HEK293T (cell line): Measurements from ENCODE around the gene TM4SF18.

Experiments
- CTCF ChIA-PET: fragments of 350-600 bp; formaldehyde crosslinking; extraction: SDS; loops from one replicate; lab custom pipeline; 2021; ENCODE audit warnings: antibody characterized with exemption, inconsistent platforms; lab: Yijun Ruan, JAX
- POLR2A ChIA-PET: fragments of 350-600 bp; formaldehyde crosslinking; extraction: SDS; loops from one replicate; lab custom pipeline; 2020; ENCODE audit warnings: antibody characterized with exemption, inconsistent platforms; lab: Yijun Ruan, JAX
- DNase-seq: peaks from one replicate; pipeline ENCODE4 v3.0.0; 2012; ENCODE audit warnings: mixed read lengths; ENCODE audit errors: extremely low spot score
- ARNT ChIP-seq: fragments of 450-650 bp; IDR thresholded peaks from 2 replicates; pipeline ENCODE4 v1.6.1; 2017; ENCODE audit warnings: mild to moderate bottlenecking
- BHLHE40 ChIP-seq: fragments of 450-650 bp; IDR thresholded peaks from 2 replicates; pipeline ENCODE4 v1.6.1; 2016; ENCODE audit warnings: mild to moderate bottlenecking, moderate library complexity, borderline replicate concordance
- CTBP1 ChIP-seq: fragments of 450-650 bp; IDR thresholded peaks from 2 replicates; pipeline ENCODE4 v1.6.1; 2016; ENCODE audit warnings: borderline replicate concordance
- ELF4 ChIP-seq: fragments of 450-650 bp; IDR thresholded peaks from 2 replicates; pipeline ENCODE4 v1.6.1; 2017; ENCODE audit warnings: antibody characterized with exemption
- FOXA1 ChIP-seq: fragments of 450-650 bp; IDR thresholded peaks from 2 replicates; pipeline ENCODE4 v1.6.1; 2016; ENCODE audit warnings: mild to moderate bottlenecking
- FOXK2 ChIP-seq: fragments of 450-650 bp; IDR thresholded peaks from 2 replicates; pipeline ENCODE4 v1.6.1; 2016; ENCODE audit warnings: mild to moderate bottlenecking
- FOXM1 ChIP-seq: fragments of 450-650 bp; IDR thresholded peaks from 2 replicates; pipeline ENCODE4 v1.6.1; 2017; ENCODE audit warnings: mild to moderate bottlenecking, borderline replicate concordance
- HDGF ChIP-seq: fragments of 450-650 bp; IDR thresholded peaks from 2 replicates; pipeline ENCODE4 v1.6.1; 2017; ENCODE audit warnings: antibody characterized with exemption, borderline replicate concordance
- L3MBTL2 ChIP-seq: fragments of 450-650 bp; conservative IDR thresholded peaks from 2 replicates; pipeline ENCODE4 v1.6.1; 2016; ENCODE audit warnings: mild to moderate bottlenecking
- LEF1 ChIP-seq: fragments of 450-650 bp; IDR thresholded peaks from 2 replicates; pipeline ENCODE4 v1.6.1; 2017; ENCODE audit warnings: mild to moderate bottlenecking, borderline replicate concordance
- NFRKB ChIP-seq: fragments of 450-650 bp; IDR thresholded peaks from 2 replicates; pipeline ENCODE4 v1.6.1; 2016; ENCODE audit warnings: mild to moderate bottlenecking, moderate library complexity
- SP1 ChIP-seq: fragments of 450-650 bp; IDR thresholded peaks from 2 replicates; pipeline ENCODE4 v1.6.1; 2017
- SUZ12 ChIP-seq: fragments of 450-650 bp; IDR thresholded peaks from 2 replicates; pipeline ENCODE4 v1.6.1; 2016; ENCODE audit warnings: mild to moderate bottlenecking
- TARDBP ChIP-seq: fragments of 450-650 bp; IDR thresholded peaks from 2 replicates; pipeline ENCODE4 v1.6.1; 2016
- ZNF384 ChIP-seq: fragments of 450-650 bp; IDR thresholded peaks from 2 replicates; pipeline ENCODE4 v1.6.1; 2016
- TF ChIP-seq, protein P1 (sequence below): fragments of 450-650 bp; IDR thresholded peaks from 2 replicates; pipeline ENCODE4 v1.6.1; 2016

TM4SF18 gene

DNA sequence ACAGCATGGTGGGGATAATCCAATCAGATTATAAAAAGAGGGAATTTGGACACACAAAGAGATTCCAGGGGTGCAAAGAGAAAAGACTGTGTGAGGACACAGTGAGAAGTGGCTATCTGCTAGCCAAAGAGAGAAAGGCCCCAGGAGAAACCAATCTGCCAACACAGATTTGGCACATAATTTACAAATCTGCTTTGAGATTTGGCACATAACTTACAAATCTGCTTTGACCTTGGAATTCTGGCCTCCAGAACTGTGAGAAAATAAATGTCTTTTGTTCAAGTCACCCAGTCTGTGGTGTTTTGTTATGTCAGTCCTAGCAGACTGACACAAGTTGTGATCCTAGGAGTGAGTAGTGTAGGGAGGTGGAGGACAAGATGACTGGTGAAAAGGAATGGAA lies 3.5 kb upstream of the TM4SF18 start:
- no peak for DNase-seq
- TF ChIP-seq CTBP1 (no peak), FOXA1 (no peak), ZNF384 (no peak), FOXK2 (no peak), SUZ12 (no peak), FOXM1 (no peak), L3MBTL2 (no peak), ARNT (no peak), ELF4 (no peak), LEF1 (no peak), TARDBP (no peak), HDGF (no peak), NFRKB (no peak)
- TF ChIP-seq, protein P1, sequence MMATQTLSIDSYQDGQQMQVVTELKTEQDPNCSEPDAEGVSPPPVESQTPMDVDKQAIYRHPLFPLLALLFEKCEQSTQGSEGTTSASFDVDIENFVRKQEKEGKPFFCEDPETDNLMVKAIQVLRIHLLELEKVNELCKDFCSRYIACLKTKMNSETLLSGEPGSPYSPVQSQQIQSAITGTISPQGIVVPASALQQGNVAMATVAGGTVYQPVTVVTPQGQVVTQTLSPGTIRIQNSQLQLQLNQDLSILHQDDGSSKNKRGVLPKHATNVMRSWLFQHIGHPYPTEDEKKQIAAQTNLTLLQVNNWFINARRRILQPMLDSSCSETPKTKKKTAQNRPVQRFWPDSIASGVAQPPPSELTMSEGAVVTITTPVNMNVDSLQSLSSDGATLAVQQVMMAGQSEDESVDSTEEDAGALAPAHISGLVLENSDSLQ, result no peak
- ChIA-PET POLR2A (no interaction called here), CTCF (no interaction called here)

DNA sequence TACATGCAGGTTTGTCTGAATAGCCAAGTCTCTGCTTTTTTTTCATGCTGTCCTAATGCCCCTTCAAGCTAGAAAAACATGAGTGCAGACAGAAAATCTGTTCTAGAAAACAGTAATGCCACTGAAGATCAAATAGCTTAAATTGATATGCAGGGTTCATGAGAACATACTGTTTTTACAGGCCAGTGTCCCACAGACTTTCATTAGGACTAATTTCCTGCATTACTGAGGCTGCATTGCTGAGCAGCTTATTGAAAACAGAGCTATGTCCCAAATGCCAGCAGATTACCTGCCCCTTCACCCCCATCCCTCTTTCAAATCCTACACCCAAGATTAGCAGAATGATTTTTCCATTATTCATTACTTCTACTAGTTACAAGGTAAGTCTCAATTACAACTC lies 665 bp downstream of the TM4SF18 start:
- ChIA-PET CTCF (no interaction called here), POLR2A (no interaction called here)
- TF ChIP-seq FOXA1 (no peak), SUZ12 (no peak), ELF4 (no peak), NFRKB (no peak), FOXK2 (no peak), TARDBP (no peak), BHLHE40 (no peak), HDGF (no peak), CTBP1 (no peak), LEF1 (no peak)
- DNase-seq, result no peak

DNA sequence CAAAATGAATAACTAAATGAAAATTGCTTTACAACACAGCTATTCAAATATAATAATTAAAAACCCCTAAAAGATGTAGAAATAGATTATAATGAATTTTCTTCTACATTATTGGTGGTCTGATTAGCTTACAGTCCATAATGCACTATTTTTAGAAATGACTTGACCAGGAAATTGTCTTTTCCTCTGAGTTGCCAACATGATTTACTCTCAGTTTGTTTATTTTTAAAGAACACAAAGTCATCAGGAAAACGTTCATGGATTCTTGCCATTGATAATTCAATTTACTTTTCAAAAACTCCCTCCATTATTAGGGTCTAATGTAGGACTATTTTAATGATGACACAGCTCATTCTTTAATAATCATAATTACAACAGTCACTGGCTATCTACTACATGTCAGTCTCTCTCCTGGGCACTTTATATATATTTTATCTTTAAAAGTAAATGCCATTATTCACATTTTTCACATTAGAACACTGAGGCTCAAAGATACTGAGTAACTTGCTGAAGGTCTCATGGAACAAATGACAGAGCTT lies 1.1 kb downstream of the TM4SF18 start:
- CTCF ChIA-PET, result interaction anchor here (0.6 kb wide), 1 partner anchor 148 kb away, joined by 4 read pairs; no protein-coding TSS in a partner anchor
- POLR2A ChIA-PET, result no interaction called here
- TF ChIP-seq LEF1 (no peak), BHLHE40 (no peak), ZNF384 (no peak), FOXM1 (no peak), FOXK2 (no peak), NFRKB (no peak), FOXA1 (no peak), L3MBTL2 (no peak)
- no peak for DNase-seq

DNA sequence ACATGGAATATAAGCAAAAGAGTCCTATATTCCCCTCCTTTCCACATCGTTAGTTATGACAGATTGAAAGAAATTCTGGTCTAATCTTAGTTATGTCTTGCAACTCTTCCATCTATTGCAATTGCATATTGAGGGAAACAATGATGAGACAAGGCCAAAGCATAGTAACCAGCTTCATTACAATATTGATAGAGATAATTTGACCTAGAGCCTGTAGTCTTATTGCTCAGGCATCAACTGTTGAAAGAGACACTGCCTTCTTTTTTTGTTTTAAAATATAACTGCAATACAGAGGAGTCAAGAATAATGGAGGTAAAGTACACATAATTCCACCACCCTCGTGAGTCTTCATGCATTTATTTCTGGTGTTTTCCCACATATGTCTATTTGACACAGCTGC lies 2.0 kb downstream of the TM4SF18 start:
- ChIA-PET CTCF (no interaction called here), POLR2A (no interaction called here)
- DNase-seq, result no peak
- TF ChIP-seq FOXA1 (no peak), LEF1 (no peak), SUZ12 (no peak), ARNT (no peak), FOXM1 (no peak), HDGF (no peak), ELF4 (no peak), ZNF384 (no peak), FOXK2 (no peak), CTBP1 (no peak), BHLHE40 (no peak), SP1 (no peak), NFRKB (no peak), TARDBP (no peak), L3MBTL2 (no peak)
- TF ChIP-seq, protein P1, result no peak

DNA sequence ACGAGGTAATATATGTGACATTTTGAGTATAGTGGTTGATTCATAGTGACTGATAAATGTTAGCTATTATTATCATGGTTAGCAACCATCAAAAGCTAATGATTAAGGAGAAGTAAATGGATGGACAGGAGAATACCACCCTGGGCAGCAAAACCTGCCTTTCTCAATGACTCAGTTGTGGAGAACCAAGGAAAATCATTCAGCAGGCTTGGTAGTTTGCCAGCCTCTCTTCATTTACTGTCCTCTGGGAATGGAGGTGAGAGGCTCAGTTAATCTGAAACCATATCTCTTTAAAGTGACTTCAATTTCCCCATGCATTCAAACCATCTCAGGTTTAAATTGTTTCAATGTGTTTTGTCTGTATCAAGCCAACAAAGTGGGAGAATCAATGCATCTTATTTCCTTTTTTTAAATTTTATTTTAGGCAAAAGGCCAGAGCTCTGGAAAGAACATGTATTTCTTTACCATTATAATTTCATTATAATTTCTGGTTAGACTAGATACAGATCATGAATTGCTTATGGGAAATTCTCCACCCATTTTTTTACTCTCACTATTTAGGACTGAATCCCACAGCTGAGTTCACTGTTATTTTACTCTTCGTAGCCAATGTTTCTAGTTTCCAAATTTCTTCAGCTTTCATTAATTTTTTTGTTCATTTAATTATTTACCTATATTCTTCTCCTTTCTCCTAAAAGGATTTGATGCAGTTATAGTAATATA lies 2.7 kb downstream of the TM4SF18 start:
- DNase-seq, result no peak
- ChIA-PET CTCF (no interaction called here), POLR2A (no interaction called here)
- TF ChIP-seq ELF4 (no peak), FOXA1 (no peak), HDGF (no peak), L3MBTL2 (no peak), FOXM1 (no peak), TARDBP (no peak), CTBP1 (no peak), FOXK2 (no peak), ARNT (no peak), BHLHE40 (no peak)
- TF ChIP-seq, protein P1, result no peak

DNA sequence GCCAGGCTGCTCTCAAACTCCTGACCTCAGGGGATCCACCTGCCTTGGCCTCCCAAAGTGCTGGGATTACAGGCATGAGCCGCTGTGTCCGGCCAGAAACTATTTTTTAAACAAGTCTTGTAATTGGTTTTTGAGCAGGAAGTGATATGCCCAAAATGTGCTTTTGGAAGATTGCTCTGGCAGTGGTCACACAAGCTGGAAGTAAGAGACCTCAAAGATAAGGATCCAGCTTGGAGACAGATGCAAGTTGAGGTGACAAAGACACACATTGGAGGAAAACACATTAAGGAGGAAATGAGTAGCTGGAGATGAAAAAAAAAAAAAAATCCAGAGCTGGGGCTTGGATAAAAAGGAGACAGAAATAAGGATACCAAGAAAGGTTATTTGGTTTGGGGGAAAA lies 6.3 kb downstream of the TM4SF18 start:
- CTCF ChIA-PET, result interaction anchor here (0.9 kb wide), 1 partner anchor 61 kb away, joined by 3 read pairs; no protein-coding TSS in a partner anchor
- POLR2A ChIA-PET, result no interaction called here
- TF ChIP-seq, protein P1, result no peak
- TF ChIP-seq SP1, result no peak
- TF ChIP-seq CTBP1, result no peak
- no peak for TF ChIP-seq FOXA1
- no peak for TF ChIP-seq ELF4
- TF ChIP-seq ARNT, result no peak
- TF ChIP-seq L3MBTL2, result no peak
- TF ChIP-seq HDGF, result no peak
- TF ChIP-seq BHLHE40, result no peak
- no peak for TF ChIP-seq ZNF384
- TF ChIP-seq LEF1, result no peak
- no peak for TF ChIP-seq TARDBP
- TF ChIP-seq FOXK2, result no peak
- no peak for TF ChIP-seq SUZ12
- TF ChIP-seq NFRKB, result no peak
- TF ChIP-seq FOXM1, result no peak
- no peak for DNase-seq
